HepG2 (cell line): ENCODE results near the gene ADPRHL1. TPM values are rescaled to one million over a fixed set of nuclear protein-coding genes. Genes with fewer than 3 reads are reported as not detected.

ENCODE experiments used
- ATAC-seq: fragments of 200-7000 bp; cut with Tn5 transposase; 3 replicates; pipeline ENCODE4 v1.9.1; 2020; ENCODE audit warnings: mild to moderate bottlenecking, moderate library complexity
- BruUV-seq: library from RNA; stranded (reverse); fragments of 400-500 nt; replicated peaks from 2 replicates; lab custom pipeline; 2021; lab: Mats Ljungman, UMichigan
- CTCF ChIA-PET: fragments of 300-600 bp; formaldehyde crosslinking; extraction: SDS; loops from one replicate; lab custom pipeline; 2021; ENCODE audit warnings: low total read pairs, inconsistent platforms, low intra/inter-chr PET ratio; lab: Yijun Ruan, JAX
- POLR2A ChIA-PET: fragments of 350-600 bp; sonication (Branson Sonifier 250); formaldehyde crosslinking; loops from one replicate; lab custom pipeline; 2020; ENCODE audit warnings: antibody characterized with exemption, inconsistent platforms; lab: Yijun Ruan, JAX
- DNase-seq: peaks from one replicate; pipeline ENCODE4 v3.0.0-alpha.2; 2015; ENCODE audit warnings: low spot score
- FAIRE-seq: peaks from 3 replicates; lab custom pipeline; 2011; peaks lifted over from hg19 to GRCh38; lab: Jason Lieb, UNC
- H2AFZ ChIP-seq: one replicate; pipeline ENCODE4 v1.6.1; 2011; ENCODE audit warnings: low read length, inconsistent platforms
- H3K27ac ChIP-seq: fragments of 300-600 bp; 3 replicates; pipeline ENCODE4 v1.8.0; 2011; ENCODE audit warnings: mixed run types, mild to moderate bottlenecking, mixed read lengths, low read length, inconsistent platforms; ENCODE audit not compliant: insufficient read depth; ENCODE audit errors: extremely low read length
- H3K27me3 ChIP-seq, 2 experiments: fragments of 200-600 bp in 1 of 2; 2 replicates in 1 of 2; 3 replicates in 1 of 2; pipeline versions ENCODE4 v1.6.0 to v1.8.0; 2011; ENCODE audit warnings: low read length in 2 of 2, mild to moderate bottlenecking in 2 of 2, moderate library complexity in 2 of 2, inconsistent platforms in 1 of 2; ENCODE audit not compliant: insufficient read depth in 2 of 2, control insufficient read depth in 1 of 2
- H3K36me3 ChIP-seq, 2 experiments: fragments of 200-600 bp in 1 of 2; replicated peaks in 1 of 2; 2 replicates in 1 of 2; 3 replicates in 1 of 2; pipeline versions ENCODE4 v1.5.1 to v1.8.0; 2011; ENCODE audit warnings: low read length in 2 of 2, inconsistent platforms in 1 of 2; ENCODE audit not compliant: insufficient read depth in 2 of 2, control insufficient read depth in 1 of 2
- H3K4me1 ChIP-seq: 2 replicates; pipeline ENCODE4 v1.5.1; 2012; ENCODE audit warnings: low read length, inconsistent platforms; ENCODE audit not compliant: insufficient read depth
- H3K4me2 ChIP-seq: 2 replicates; pipeline ENCODE4 v1.6.0; 2011; ENCODE audit warnings: low read depth, low read length, inconsistent platforms
- H3K4me3 ChIP-seq, 3 experiments: fragments of 200-600 bp in 1 of 3; sonication (generic), shearing (Covaris generic) in 1 of 3; replicated peaks in 1 of 3; 2 replicates each; pipeline ENCODE4 v1.5.1; 2011 to 2016; ENCODE audit warnings: low read length in 3 of 3, inconsistent platforms in 2 of 3, low read depth in 2 of 3, mild to moderate bottlenecking in 2 of 3, control low read depth in 1 of 3, mixed read lengths in 1 of 3; ENCODE audit not compliant: insufficient read depth in 1 of 3
- H3K79me2 ChIP-seq: one replicate; pipeline ENCODE4 v1.6.1; 2011; ENCODE audit warnings: low read length, inconsistent platforms; ENCODE audit not compliant: insufficient read depth
- H3K9ac ChIP-seq: 2 replicates; pipeline ENCODE4 v1.6.0; 2011; ENCODE audit warnings: mild to moderate bottlenecking, low read depth, low read length, inconsistent platforms; ENCODE audit not compliant: insufficient read depth
- H3K9me3 ChIP-seq: 2 replicates; pipeline ENCODE4 v1.5.1; 2012; ENCODE audit warnings: mild to moderate bottlenecking, low read length
- H4K20me1 ChIP-seq: 2 replicates; pipeline ENCODE4 v1.6.0; 2011; ENCODE audit warnings: inconsistent platforms, mild to moderate bottlenecking, low read length, moderate library complexity; ENCODE audit not compliant: insufficient read depth
- CAMTA2 ChIP-seq: sonication (generic); formaldehyde crosslinking; IDR thresholded peaks from 2 replicates; pipeline ENCODE4 v1.4.0; 2020; ENCODE audit warnings: mild to moderate bottlenecking, missing genetic modification reagents, borderline replicate concordance
- POLR2AphosphoS2 ChIP-seq: IDR thresholded peaks from 2 replicates; pipeline ENCODE4 v1.6.1; 2011; ENCODE audit warnings: low read depth, low read length, improper control_type of control experiment
- RERE ChIP-seq: IDR thresholded peaks from 2 replicates; pipeline ENCODE4 v1.6.1; 2016; ENCODE audit warnings: low read depth, missing genetic modification reagents, missing compliant biosample characterization
- STAT6 ChIP-seq: sonication (generic); formaldehyde crosslinking; IDR thresholded peaks from 2 replicates; pipeline ENCODE4 v1.4.0; 2020; ENCODE audit warnings: missing genetic modification reagents, mild to moderate bottlenecking, borderline replicate concordance
- TSC22D2 ChIP-seq: sonication (generic); formaldehyde crosslinking; IDR thresholded peaks from 2 replicates; pipeline ENCODE4 v1.5.1; 2020; ENCODE audit warnings: missing genetic modification reagents, mild to moderate bottlenecking, borderline replicate concordance
- U2AF1 ChIP-seq: fragments of 200-400 bp; formaldehyde crosslinking; optimal IDR thresholded peaks from 2 replicates; pipeline ENCODE3; 2017; ENCODE audit warnings: mild to moderate bottlenecking, low read depth, low read length
- ZMYM2 ChIP-seq: sonication (generic); formaldehyde crosslinking; IDR thresholded peaks from 2 replicates; pipeline ENCODE4 v1.8.0; 2022; ENCODE audit warnings: mild to moderate bottlenecking, missing genetic modification reagents
- ZNF776 ChIP-seq: sonication (generic); formaldehyde crosslinking; IDR thresholded peaks from 2 replicates; pipeline ENCODE4 v1.4.0; 2020; ENCODE audit warnings: mild to moderate bottlenecking, missing genetic modification reagents
- WGBS: methylation state at CpG from one replicate; pipeline ENCODE4 v1.1.6; 2017; ENCODE audit warnings: low lambda C conversion rate; 5-methylcytosine and 5-hydroxymethylcytosine counted together
- in situ Hi-C: cut with HindIII; loops from 2 replicates; pipeline ENCODE4 v1.10.0; 2017; ENCODE audit warnings: low pct_unique_long_range_greater_than_20kb; ENCODE audit not compliant: extremely low pct_ligation_motif_present
- intact Hi-C: fragments of 100-400 bp; cut with micrococcal nuclease; formaldehyde crosslinking; loops from one replicate; pipeline ENCODE4 v1.10.0; 2022; ENCODE audit not compliant: unreplicated experiment
- polyA plus RNA-seq, 8 experiments: library from polyadenylated mRNA; depleted of rRNA in 3 of 8; stranded (reverse) in 7 of 8; unstranded in 1 of 8; fragments of >200 nt; fragmentation: Illumina TruSeq in 4 of 8; extraction: Trizol in 4 of 8; gene quantifications; 2 replicates each; pipeline versions ENCODE4 v1.2.1 to v1.2.3, GENCODE V29; 2011 to 2016; ENCODE audit warnings: low read depth in 4 of 8, missing spikeins in 1 of 8, mixed read lengths in 1 of 8; ENCODE audit not compliant: insufficient read depth in 1 of 8
- total RNA-seq, 5 experiments: library from RNA; depleted of rRNA; stranded (reverse); fragments of >200 nt; fragmentation: Illumina TruSeq; extraction: Trizol; gene quantifications; 2 replicates each; pipeline ENCODE4 v1.2.3, GENCODE V29; 2016; ENCODE audit warnings: low read depth in 1 of 5

The ADPRHL1 gene
- total and polyA plus RNA-seq, 2 of the 13 experiments (the other 11 are each of a cell fraction or from before 2014, with no cell fraction given): 0.34 to 0.40 TPM

GRCh38 chr13:113486698-113487097 lies 33.4 kb upstream of the ADPRHL1 start:
- ATAC-seq (no peak), FAIRE-seq (no peak), DNase-seq (no peak)
- Histone ChIP-seq H4K20me1 (peaks cover 15% of the 10 kb centered on the region), H3K9ac (no peak overlapping the region), H3K9me3 (no peaks in the 10 kb centered on the region), H3K27ac (no peak overlapping the region), H3K79me2 (peaks cover 71% of the 10 kb centered on the region), H3K27me3 (no peaks in the 10 kb centered on the region), H2AFZ (no peak overlapping the region), H3K36me3 (peaks cover 3 to 10% of the 10 kb centered on the region in 2 experiments; a peak in 3 of 5 replicates), H3K4me1 (peaks cover 32% of the 10 kb centered on the region), H3K4me3 (no peak overlapping the region), H3K4me2 (no peak overlapping the region)
- WGBS: 96% methylated on average over 4 of the region's 4 CpGs
- ChIA-PET CTCF (no interaction called here), POLR2A (no interaction called here)
- intact Hi-C loops (no loop called here), in situ Hi-C loops (no loop called here)
- TF ChIP-seq RERE (CRISPR knock-in tag) (no peak), STAT6 (no peak), U2AF1 (no peak), ZMYM2 (CRISPR knock-in tag) (no peak), POLR2AphosphoS2 (no peak), CAMTA2 (CRISPR knock-in tag) (no peak), ZNF776 (CRISPR knock-in tag) (no peak), TSC22D2 (CRISPR knock-in tag) (no peak)
- BruUV-seq: no TSS peak
